ENCODE measurements around the gene STXBP5L. TPM values are rescaled to one million over a fixed set of nuclear protein-coding genes. Genes with fewer than 3 reads are reported as not detected.

The STXBP5L gene
- total RNA-seq, 1 donor from 2014 or later, result 2.3 TPM

DNA sequence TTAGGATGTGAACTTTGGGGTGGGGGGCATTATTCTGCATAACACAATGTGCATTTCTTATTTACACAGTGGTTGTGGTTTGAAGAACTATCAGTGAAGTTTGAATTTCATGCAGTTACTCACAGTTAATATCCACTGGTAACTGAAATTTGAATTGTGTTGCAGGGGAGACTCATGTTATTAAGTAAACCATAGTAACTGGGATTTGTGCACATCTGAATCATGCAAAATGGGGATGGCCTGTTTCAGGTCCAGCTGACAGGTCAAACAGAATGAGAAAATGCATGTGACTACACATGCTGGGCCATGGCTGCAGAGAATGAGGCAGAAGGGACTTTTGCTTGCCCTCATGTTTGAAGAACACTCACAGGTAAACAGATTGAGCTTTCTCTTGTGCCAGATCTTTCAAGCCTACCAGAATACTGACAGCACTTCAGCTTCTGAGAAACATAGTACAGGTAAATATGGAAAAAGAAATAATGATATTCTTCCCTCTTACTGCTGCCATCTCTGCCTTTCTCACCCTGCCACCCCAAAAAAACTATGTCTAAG is 522.7 kb downstream of the STXBP5L start:
- TF ChIP-seq CTCF (IDR thresholded peaks at IDR 0.05) (no peak), EZH2phosphoT487 (IDR thresholded peaks at IDR 0.05) (no peak)
- Histone ChIP-seq H3F3A (ENCODE audit: low read depth) (no peaks in the 10 kb centered on the region), H3K27ac (no peak overlapping the region), H4K20me1 (ENCODE audit: low read depth) (no peaks in the 10 kb centered on the region), H3K4me1 (peaks cover 5% of the 10 kb centered on the region), H3K9ac (no peak overlapping the region), H3K36me3 (peaks cover 22% of the 10 kb centered on the region), H3K4me3 (no peak overlapping the region), H3K9me3 (ENCODE audit: low read depth) (no peaks in the 10 kb centered on the region), H3K4me2 (no peak overlapping the region), H2AFZ (replicated peaks) (no peak overlapping the region), H3K27me3 (no peaks in the 10 kb centered on the region), H3K79me2 (ENCODE audit: low read depth) (no peaks in the 10 kb centered on the region)
- Mint-ChIP-seq H3K4me1 (peaks cover 21% of the 10 kb centered on the region), H3K9me3 (peaks cover 2% of the 10 kb centered on the region), H3K36me3 (peaks cover 30% of the 10 kb centered on the region), H3K4me3 (no peak overlapping the region), H3K27me3 (ENCODE audit: insufficient read depth, low read depth) (peaks cover 8% of the 10 kb centered on the region), H3K27ac (no peak overlapping the region)
- no peak for DNase-seq (ENCODE audit: low spot score)

DNA sequence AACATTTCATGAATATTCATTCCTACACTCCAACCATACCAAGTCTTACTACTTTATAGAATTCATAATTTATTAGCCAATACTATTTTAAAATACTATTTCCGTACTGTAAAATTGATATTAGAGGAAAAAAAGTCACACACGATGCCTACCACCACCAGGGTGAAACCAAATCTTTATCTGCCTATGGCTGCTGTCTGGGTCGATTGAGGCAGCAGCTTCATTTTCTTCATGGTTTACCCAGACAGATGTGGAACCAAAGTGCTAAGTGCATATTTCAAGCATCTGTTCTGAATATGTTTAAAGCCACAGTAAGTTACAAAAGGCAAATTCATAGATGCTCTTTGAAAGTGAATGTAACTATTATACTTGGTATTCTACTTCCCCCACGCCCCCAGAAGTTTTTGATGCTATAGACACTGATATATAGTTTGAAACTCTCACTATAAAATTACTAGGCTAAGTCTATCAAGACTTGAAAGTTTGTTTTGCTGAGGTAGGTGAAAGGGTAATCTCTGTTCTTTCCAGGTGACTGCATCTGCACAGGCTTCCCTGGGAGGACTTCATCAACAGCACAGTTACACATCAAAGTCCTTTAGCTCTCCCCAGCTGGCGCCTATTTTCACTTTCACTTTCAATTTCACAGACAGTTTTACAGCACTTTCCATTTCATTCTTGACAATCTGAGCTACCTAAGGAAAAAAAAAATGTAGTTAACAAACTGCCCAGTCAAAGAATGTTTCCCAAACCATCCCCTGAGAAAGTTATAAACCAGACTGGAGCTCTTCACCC is 523.9 kb downstream of the STXBP5L start:
- Mint-ChIP-seq H3K4me1 (peaks cover 21% of the 10 kb centered on the region), H3K9me3 (peaks cover 2% of the 10 kb centered on the region), H3K4me3 (no peak overlapping the region), H3K36me3 (peaks cover 30% of the 10 kb centered on the region), H3K27ac (no peak overlapping the region), H3K27me3 (ENCODE audit: insufficient read depth, low read depth) (peaks cover 8% of the 10 kb centered on the region)
- Histone ChIP-seq H3K27ac (no peak overlapping the region), H3K79me2 (ENCODE audit: low read depth) (no peaks in the 10 kb centered on the region), H3K4me1 (peaks cover 5% of the 10 kb centered on the region), H3K9me3 (ENCODE audit: low read depth) (no peaks in the 10 kb centered on the region), H3F3A (ENCODE audit: low read depth) (no peaks in the 10 kb centered on the region), H3K4me2 (no peak overlapping the region), H3K27me3 (no peaks in the 10 kb centered on the region), H3K4me3 (no peak overlapping the region), H4K20me1 (ENCODE audit: low read depth) (no peaks in the 10 kb centered on the region), H3K36me3 (peaks cover 22% of the 10 kb centered on the region), H2AFZ (replicated peaks) (no peak overlapping the region), H3K9ac (no peak overlapping the region)
- TF ChIP-seq CTCF (IDR thresholded peaks at IDR 0.05), result no peak
- TF ChIP-seq EZH2phosphoT487 (IDR thresholded peaks at IDR 0.05), result no peak
- no peak for TF ChIP-seq EZH2 (IDR thresholded peaks at IDR 0.05)
- no peak for DNase-seq (ENCODE audit: low spot score)

GRCh38 chr3:121436074-121436473 is 528.1 kb downstream of the STXBP5L start:
- no peak overlapping the region for H3K27ac Mint-ChIP-seq
- H3K79me2 ChIP-seq (ENCODE audit: low read depth), result no peaks in the 10 kb centered on the region

More at GRCh38 chr3:121436074-121436473, 528.1 kb downstream of the STXBP5L start:
- H2AFZ ChIP-seq (replicated peaks), result no peak overlapping the region
- H3K27me3 ChIP-seq, result no peaks in the 10 kb centered on the region
- no peaks in the 10 kb centered on the region for H4K20me1 ChIP-seq (ENCODE audit: low read depth)
- H3K4me3 Mint-ChIP-seq, result no peak overlapping the region
- no peaks in the 10 kb centered on the region for H3F3A ChIP-seq (ENCODE audit: low read depth)
- H3K4me1 ChIP-seq, result peaks cover 5% of the 10 kb centered on the region
- no peak for DNase-seq (ENCODE audit: low spot score)
- H3K36me3 ChIP-seq, result peaks cover 5% of the 10 kb centered on the region
- TF ChIP-seq CTCF (IDR thresholded peaks at IDR 0.05) (no peak), EZH2 (IDR thresholded peaks at IDR 0.05) (no peak), EZH2phosphoT487 (IDR thresholded peaks at IDR 0.05) (no peak)
- no peaks in the 10 kb centered on the region for H3K9me3 ChIP-seq (ENCODE audit: low read depth)
- H3K9me3 Mint-ChIP-seq, result no peaks in the 10 kb centered on the region
- H3K27ac ChIP-seq, result no peak overlapping the region
- H3K9ac ChIP-seq, result no peak overlapping the region
- peaks cover 15% of the 10 kb centered on the region for H3K36me3 Mint-ChIP-seq
- no peak overlapping the region for H3K4me2 ChIP-seq
- H3K27me3 Mint-ChIP-seq (ENCODE audit: insufficient read depth, low read depth), result peaks cover 6% of the 10 kb centered on the region
- H3K4me1 Mint-ChIP-seq, result peaks cover 17% of the 10 kb centered on the region
- H3K4me3 ChIP-seq, result no peak overlapping the region

All from neural progenitor cell (in vitro differentiated cells).